ENCODE data around the gene PRPSAP2. TPM values are rescaled to one million over a fixed set of nuclear protein-coding genes. Genes with fewer than 3 reads are reported as not detected.
"Not testable (repeated sequence)": the region's sequence is repeated elsewhere in the genome, so short reads cannot be mapped to it uniquely, and the experiment has no call there.

PRPSAP2 gene, protein sequence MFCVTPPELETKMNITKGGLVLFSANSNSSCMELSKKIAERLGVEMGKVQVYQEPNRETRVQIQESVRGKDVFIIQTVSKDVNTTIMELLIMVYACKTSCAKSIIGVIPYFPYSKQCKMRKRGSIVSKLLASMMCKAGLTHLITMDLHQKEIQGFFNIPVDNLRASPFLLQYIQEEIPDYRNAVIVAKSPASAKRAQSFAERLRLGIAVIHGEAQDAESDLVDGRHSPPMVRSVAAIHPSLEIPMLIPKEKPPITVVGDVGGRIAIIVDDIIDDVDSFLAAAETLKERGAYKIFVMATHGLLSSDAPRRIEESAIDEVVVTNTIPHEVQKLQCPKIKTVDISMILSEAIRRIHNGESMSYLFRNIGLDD
- 10 to 100 TPM; 49.7 to 58.7 (median 54.2) TPM for polyA plus RNA-seq (ENCODE audit: insufficient read depth in 1 of 5, insufficient read length in 5 of 5, low replicate concordance in 1 of 5)
- long read RNA-seq, donor 1, transcript PRPSAP2-201 (12 exons, 1,910 nt): major isoform, 7 of 7 reads
- long read RNA-seq, donor 1, partial matches to known transcripts: 0 of 7 reads
- long read RNA-seq, donor 1, other reads (novel, unspliced or antisense): 0 of 7 reads
- long read RNA-seq, donor 2, partial matches to known transcripts: 0 of 3 reads
- long read RNA-seq, donor 2, other reads (novel, unspliced or antisense): 0 of 3 reads
- long read RNA-seq, donor 3, transcript PRPSAP2-201 (12 exons, 1,910 nt): major isoform, 11 of 11 reads
- long read RNA-seq, donor 3, partial matches to known transcripts: 0 of 11 reads
- long read RNA-seq, donor 3, other reads (novel, unspliced or antisense): 0 of 11 reads
- long read RNA-seq, donor 4, transcript PRPSAP2-201 (12 exons, 1,910 nt): major isoform, 6 of 11 reads
- long read RNA-seq, donor 4, partial matches to known transcripts: 5 of 11 reads
- long read RNA-seq, donor 4, other reads (novel, unspliced or antisense): 0 of 11 reads
- long read RNA-seq, donor 5, transcript PRPSAP2-201 (12 exons, 1,910 nt): major isoform, 15 of 17 reads
- long read RNA-seq, donor 5, partial matches to known transcripts: 0 of 17 reads
- long read RNA-seq, donor 5, other reads (novel, unspliced or antisense): 0 of 17 reads
- long read RNA-seq, donor 6, transcript PRPSAP2-201 (12 exons, 1,910 nt): major isoform, 10 of 18 reads
- long read RNA-seq, donor 6, partial matches to known transcripts: 8 of 18 reads
- long read RNA-seq, donor 6, other reads (novel, unspliced or antisense): 0 of 18 reads
- long read RNA-seq, donor 7, partial matches to known transcripts: 6 of 12 reads
- long read RNA-seq, donor 7, other reads (novel, unspliced or antisense): 0 of 12 reads
- long read RNA-seq, donor 8, transcript PRPSAP2-201 (12 exons, 1,910 nt): major isoform, 5 of 8 reads
- long read RNA-seq, donor 8, partial matches to known transcripts: 0 of 8 reads
- long read RNA-seq, donor 8, other reads (novel, unspliced or antisense): 0 of 8 reads

DNA sequence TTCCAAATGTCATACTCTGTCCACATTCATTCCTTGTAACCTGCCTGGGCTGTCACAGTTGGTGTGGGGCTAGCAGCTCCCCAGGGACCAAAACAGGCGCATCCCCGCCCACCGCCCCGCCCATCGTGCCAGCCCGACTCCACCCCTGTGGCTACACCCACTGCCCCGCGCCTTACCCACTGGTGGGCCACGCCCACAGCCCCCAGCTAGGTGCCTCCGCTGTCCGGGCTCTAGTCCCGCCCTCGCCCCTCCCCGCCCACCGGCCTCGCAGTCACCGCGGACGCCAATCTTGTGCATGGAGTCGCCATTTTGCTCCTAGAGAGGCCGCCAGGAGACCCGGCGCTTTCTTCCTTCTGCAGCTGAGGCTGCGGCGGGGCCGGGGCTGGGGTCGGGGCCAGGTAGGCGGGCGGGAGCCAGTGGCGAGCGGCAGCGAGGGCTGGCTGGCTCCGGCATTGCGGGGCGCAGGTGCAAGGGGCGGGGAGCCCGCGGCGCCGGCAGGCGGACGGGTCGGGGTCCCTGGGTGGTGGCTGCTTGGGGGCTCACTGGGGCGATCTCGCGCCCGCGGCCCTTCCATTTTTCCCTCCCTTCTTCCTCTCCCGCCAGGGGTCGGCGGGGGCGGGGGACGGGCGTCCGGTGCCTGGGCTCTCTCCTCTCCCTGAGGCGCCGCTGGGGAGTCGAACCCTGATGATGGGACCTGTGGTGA lies at the start of gene PRPSAP2:
Gene PRPSAP2 (plus strand): TSS at position 268 of the 703 bp plus-strand sequence. CDS start 7,703 bp downstream, outside the sequence.
- peak; percentile 91 for DNase-seq

DNA sequence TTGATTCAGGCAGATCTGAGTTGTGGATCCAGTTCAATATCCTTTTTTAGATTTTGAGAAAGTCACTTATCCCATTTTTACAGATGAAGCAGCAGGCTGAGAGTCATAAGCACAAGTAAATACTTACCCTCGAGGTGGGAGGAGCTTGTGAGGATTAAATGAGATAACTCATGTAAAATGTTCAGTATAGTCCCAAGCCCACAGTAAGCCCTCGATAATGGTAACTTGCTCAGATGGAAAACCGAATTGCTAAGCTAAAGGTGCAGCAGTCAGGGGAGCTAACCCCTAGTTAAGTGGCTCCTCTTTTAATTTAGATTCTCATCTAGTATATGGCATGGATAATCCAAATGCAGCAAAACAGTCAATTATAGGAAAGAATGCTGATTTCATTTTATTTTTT lies 42.0 kb upstream of the PRPSAP2 start:
- DNase-seq: not testable (repeated sequence)

DNA sequence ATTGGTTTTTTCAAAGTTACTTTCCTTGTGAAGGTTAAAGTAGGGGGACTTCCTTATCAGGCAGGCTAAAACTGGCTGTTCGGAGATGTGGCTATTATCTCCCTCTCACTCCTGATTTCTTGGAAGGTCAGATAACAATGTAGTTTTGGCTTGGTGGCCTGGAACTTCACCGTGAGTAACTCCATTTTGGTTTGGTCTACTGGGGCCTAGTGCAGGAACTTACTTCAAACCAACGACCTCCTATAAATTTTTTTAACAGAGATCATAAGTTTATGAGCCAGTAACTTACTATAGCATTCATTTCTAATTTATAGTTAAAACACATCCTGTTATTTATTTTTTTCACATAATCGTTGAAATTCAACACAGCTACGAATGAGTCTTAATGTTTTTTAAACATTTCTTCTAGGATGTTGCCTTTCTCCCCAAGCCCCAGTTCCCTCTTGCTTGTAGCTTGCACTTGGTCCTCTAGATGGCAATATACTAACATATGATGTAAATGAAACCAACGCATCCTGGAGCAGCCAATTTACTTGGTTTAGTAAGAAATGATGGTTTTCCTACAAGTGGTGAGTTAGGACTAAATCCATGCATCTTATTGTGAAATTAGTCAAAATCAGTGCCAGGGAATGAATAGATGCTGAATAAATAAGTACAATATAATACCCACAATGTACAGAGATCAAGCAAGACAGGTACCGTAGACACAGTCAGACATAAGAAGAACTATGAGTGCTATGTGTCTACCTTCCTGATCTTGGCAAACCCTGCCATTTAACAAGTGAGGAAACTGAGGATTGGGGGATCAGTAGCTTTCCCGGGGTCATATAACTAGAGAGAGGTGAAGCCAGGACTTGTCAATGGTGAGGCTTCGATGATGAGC lies 41.2 kb upstream of the PRPSAP2 start:
- DNase-seq: peak; percentile 17 to 45

DNA sequence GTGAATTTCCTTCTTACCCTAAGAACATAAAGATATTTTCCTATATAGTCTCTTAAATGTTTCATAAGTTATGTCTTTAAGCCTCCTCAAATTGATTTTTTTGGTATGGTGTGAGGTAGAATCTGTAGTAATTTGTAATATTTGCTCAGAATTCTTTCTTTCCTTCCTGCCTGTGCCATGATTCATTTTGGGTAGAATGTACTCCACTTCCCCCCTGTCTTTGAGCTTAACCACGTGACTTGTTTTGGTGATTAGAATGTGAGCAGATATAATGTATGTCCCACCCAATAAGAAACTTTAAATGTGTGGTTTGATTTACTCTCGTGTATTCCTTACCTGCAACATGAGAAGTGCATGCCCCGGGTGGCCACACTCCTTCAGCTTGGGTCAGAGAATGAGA lies 36.5 kb upstream of the PRPSAP2 start:
- DNase-seq: not testable (repeated sequence)

DNA sequence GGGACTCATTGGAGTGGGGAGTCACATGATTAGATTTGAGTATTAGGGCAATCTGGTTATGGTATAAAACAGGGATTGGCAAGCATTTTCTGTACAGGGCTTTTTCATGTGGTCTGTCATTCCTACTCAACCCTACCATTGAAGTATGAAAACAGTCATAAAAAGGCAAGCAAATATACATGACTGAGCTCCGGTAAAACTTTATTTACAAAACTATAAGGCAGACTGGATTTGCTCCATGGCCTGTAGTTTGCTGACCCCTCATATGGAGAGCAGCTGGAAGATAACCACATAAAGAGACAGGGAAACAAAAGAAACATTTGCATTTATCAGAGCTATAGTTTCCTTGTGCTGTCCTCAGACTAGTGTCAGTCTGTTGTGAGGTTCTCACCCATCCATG lies 30.3 kb upstream of the PRPSAP2 start:
- not testable (repeated sequence) for DNase-seq

DNA sequence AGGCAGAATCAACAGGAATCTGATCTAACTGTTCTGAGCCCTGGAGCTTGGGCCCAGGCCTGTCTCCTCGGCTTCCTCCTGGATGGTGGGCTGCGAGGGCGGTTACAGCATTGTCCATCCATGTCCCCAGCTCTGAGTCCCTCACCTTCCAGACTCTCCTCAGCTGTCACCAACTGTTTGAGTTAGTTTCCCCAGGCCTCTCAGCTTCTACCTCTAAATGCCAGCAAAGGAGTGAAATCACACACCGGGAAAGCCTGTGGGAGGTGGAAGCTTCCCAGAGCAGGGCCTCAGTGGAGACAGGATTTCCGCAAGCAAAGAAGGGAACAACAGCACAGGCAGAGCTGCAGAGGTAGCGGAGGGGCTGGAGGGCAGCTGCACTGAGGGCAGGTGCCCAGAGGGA lies 9.4 kb upstream of the PRPSAP2 start:
- no peak for DNase-seq

DNA sequence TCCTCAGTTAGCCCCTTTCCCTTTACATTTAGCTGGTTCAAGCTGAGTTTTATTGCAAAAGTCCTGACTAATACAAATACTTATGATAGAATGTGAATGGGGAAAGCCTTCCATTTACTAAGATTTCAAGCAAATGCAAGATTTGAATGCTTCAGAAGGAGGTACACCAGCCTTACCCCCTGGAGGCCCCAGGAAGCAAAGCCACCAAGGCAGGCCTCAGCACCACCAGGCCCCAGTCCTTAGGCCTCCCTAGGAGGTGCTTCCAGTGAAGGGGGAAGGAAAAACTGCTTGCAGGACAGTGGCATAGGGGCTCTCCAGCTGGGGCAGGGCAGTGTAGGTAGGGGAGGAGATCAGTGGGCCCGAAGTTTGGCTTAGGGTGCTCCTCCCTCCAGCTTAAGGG lies 7.3 kb upstream of the PRPSAP2 start:
- no peak for DNase-seq

DNA sequence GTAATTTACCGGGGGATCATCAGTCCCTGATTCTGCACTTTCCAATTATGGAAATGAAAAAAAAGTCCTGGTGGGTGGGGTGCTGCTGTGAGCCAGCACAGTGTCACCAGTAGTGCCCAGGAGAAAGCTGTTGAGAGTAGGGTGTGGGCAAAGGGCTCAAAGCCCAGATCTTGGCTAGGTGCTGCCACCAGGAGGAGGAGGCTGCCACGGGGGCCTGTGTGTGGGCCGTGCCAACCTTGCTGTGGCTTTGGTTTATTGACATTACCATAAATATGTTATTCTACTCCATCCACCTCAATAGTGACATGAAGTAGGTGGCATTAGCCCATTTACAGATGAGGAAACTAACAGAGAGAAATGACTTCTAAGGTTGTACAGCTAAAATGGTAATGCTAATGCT lies 6.7 kb upstream of the PRPSAP2 start:
- DNase-seq: no peak

DNA sequence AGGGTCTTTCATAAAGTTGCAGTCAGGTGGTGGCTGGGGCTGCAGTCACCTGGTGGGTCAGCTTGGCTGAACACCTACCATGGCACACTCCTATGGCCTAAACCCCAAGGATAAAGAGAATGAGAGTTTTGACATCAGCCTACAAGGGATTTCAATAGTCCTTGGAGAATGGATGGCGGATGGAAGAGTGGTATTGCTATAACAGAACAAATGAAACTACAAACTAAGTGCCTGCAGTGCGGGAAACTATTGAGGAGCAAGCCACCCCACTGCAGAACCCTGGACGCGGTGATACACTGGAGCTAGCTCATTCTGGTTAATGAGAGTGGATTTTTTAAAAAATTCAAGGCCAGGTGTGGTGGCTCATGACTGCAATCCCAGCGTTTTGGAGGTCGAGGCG lies 3.0 kb upstream of the PRPSAP2 start:
- no peak for DNase-seq

DNA sequence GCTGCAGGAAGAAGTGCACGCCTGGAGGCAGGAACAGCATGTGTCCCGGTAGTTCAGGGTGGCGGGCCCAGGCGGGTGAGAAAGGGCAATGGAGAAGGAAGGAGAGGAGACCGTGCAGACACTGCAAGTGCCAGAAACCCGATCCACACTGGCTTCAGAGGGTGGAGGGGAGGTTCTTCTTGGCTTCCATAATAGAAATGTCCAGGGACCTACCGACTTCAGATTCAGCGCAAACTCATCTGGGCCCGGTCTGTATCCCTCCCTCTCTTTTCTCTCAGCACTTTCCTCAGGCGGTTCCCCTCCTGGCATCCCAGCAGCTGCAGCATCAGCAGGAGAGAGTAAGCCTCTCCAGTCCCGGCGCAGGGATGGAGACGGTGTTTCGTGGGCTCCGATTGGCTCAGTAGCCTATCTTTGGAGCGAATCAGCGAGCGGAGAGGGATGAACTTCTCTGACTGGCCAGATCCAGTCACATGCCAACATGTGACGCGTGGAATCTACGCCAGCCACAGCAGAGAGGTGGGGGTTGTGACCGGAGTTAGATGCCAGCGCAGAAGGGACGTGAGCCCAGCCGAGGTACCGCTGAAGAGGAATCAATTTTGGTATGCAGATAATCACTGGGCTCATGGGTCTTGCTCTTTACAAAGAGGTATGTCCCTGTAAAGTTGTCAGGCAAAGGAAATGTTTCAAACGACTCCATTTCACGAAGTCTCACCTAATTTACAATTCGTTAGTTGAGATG lies 1.9 kb upstream of the PRPSAP2 start:
- peak; percentile 91 to 94 for DNase-seq

DNA sequence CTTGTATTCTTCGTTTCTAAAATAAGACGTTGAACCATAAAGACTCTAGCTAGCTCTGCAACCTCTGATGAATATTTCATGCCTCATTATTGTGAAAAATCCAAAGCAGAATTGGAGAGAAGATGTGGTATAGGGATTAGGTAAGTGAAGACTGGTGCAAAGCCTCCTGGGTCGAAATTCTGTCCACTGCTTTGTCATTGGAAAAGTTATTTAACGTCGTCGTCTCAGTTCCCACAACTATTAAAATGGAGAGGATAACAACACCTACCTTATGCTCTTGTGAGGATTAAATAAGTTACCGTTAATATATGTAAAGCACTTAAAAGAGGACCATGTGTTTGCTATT lies 1.4 kb upstream of the PRPSAP2 start:
- no peak for DNase-seq

DNA sequence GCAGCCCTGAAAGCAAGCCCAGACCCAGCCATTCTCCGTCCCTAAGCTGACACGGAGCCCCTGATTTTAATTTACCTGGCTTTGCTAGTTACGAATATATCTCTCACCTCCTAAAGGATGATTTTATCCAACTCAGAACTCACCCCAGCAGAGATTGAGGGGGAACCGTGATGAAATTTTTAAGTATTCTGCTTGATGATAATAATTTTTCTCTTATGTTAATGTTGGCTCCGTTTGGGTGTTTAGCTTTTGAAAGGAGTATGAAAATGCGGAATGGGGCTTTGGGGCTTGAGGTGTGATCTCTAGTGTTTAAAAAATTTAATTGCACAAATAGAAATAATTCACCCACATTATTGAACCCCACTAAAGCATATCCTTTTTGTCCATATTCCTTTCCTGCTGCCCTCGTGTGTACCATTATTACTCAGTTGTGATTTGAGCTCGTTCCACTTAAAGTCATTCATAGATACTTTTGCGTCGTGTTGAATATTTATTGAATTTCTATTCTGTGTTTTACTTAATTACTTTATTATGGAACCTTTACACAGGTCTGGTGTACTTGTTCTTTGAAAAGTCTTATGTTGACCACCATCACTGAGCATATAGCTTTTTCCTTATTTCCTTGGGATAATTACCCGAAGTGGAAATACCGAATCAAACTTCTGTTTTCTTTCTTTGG lies 775 bp downstream of the PRPSAP2 start:
- no peak for DNase-seq

DNA sequence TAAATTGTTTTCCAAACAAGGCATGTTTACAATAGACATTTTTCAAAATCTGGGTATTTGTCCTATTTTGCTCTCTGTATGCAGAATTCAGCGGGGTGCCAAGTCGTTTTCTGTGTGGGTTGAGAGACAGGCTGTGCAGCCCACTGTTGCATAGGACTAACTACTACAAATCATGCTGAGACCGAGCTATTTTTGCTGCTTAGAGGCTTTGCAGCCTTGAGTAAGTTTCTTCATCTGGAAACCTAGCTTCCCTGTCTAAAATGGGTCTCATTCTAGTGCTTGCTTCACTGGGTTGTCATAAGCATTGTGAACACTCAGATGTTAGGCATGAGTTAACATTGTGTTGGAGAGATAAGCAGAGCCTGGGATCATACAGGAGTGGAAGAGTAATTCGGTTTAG lies 1.3 kb downstream of the PRPSAP2 start:
- peak in 1 of 2 donors; percentile 7 for DNase-seq

DNA sequence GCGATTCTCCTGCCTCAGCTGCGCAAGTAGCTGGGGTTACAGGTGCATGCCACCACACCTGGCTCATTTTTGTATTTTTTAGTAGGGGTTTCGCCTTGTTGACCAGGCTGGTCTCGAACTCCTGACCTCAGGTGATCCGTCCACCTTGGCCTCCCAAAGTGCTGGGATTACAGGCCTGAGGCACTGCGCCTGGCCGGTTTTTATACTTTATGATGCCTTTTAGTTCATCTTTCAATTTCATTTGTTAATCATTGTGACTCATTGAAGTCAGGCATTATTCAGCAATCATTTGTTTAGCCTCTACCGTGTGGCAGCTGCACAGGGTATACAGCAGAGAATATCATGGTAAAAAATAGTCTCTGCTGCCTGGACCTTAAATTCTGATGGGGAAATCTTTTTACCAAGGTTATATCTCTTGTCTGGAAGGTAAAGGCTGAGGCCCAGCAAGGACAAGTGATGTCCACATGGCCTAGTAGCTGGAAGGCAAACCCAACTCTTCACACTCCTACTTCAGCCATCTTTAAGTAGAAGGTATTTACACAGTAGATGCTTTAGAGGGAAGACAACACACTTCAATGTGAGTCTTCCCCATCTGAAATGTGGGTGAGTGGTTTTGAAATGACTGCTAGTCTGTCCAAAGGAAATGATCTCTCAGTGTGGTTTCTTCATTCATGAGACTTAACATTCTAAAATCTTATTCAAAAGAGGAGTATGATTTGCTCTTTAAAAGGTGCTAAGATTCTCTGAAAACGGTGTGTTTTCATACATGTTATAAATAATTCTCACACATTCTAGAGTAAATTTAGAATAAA lies 2.4 kb downstream of the PRPSAP2 start:
- no peak for DNase-seq

DNA sequence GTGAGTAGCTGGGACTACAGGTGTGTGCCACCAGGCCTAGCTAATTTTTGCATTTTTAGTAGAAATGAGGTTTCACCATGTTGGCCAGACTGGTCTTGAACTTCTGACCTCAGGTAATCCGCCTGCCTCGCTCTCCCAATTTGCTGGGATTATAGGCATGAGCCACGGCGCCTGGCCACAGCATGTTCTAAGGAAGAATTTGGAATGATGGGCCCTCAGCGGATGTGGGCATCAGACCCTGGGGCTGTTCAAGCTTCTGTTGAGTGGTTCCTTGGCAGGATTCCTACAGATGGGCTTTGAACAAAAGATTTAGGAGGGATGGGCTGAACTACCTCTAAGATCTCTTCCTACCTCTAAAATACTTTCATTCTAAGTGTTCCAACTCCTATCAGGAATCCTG lies 4.1 kb downstream of the PRPSAP2 start:
- no peak for DNase-seq

DNA sequence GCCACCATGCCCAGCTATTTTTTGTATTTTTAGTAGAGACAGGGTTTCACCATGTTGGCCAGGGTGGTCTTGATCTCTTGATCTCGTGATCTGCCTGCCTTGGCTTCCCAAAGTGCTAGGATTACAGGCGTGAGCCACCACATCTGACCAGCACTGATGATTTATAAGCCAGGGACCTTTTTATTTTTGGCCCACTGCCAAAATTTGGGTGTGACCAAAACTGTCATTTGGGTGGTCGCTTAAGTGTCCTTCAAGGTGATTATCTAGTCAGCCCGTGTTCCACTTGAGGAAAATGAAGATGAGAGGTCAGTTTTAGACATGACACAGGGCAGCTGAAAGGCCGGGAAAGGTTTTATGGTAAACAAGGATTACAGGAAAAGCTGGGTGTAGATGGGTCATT lies 7.1 kb downstream of the PRPSAP2 start:
- DNase-seq: not testable (repeated sequence)
